ENCODE measurements around the gene NDST4.

GRCh38 chr4:114927881-114928280 lies 185.5 kb downstream of the NDST4 start:
- no peak for TF ChIP-seq CTCF (conservative IDR thresholded peaks at IDR 0.05 in 1 of 2, IDR thresholded peaks at IDR 0.05 in 1 of 2; ENCODE audit: low read depth in 1 of 2, low read length in 2 of 2)
- no peak for TF ChIP-seq EZH2 (IDR thresholded peaks at IDR 0.05; ENCODE audit: low read length, missing control alignments)
